ENCODE results near the gene MYO16.
"Not testable (repeated sequence)": the region's sequence is repeated elsewhere in the genome, so short reads cannot be mapped to it uniquely, and the experiment has no call there.

MYO16 gene

DNA sequence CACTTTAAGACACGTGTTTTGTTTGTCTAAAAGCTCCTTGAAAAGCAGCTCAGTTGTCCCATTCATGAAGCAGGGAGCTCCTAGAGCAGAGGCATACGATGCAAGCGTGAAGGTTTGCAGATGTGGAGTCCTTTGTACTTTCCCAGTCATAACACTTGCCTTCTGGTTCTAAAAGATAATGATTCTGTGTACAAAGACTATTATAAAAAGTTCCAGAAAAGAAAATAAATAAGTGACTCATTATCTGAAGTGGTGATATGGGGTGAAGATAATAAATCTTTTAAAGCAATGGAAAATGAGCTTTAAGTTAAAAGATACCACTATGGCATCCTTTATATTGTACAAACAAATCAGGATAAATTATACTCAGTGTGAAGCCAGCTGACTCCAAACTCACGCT lies 569.9 kb downstream of the MYO16 start:
- DNase-seq (ENCODE audit: low spot score) = no peak

DNA sequence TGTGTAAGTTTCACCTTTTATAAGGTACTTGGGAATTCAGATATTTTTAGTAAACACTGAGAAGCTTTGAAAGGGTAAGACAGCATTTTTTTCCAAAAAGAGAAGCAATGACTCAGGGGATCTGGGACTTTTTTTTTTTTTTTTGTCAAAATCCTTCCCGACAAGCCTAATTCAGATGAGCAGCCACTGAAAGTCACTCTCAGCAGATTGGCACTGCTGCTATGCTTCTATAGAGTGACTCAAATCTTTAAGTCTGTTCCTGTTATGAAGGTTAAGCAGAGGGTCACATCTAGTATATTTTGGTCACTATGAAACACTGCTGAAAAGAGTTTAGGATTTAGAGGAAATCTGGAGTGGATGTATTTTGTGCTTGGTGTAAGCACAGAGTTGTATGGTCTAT lies 571.1 kb downstream of the MYO16 start:
- no peak for DNase-seq (ENCODE audit: low spot score)

DNA sequence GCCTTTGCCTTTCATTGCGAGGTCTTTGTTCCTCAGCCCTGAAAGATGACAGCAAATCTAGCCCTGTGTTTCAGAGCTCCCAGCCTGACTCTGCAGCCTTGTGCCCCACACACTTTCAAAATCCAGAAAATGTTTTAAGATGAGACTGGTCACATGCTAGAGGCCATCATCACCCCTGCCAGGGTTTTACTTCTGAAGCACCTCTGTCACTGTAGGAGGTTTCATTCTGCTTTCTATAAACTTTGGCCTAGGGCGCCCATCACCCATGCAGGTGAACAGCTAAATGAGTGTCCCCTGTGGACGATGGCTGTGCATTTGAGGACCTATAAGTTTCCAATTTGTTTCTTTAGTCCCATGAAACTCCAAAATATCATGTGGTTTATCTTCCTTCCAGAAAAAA lies 574.2 kb downstream of the MYO16 start:
- DNase-seq (ENCODE audit: low spot score) = no peak

DNA sequence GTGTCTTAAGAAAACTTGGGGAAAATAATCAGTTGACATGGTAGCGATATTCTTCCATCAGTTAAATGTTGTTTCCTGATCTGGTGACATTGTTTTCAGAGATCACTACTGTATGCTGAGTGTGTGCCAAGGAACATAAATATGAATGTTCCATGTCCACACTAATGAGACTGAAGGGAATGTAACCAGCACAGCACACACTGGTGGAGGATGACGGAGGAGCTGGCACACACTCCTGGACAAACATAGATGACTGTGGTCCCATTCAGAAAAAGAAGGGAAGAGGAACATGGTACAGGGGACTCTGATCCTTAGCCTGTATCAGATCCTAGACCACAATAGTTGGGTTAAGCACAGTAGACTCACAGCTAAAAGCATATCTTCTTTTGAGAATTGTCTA lies 574.8 kb downstream of the MYO16 start:
- DNase-seq (ENCODE audit: low spot score) = no peak

DNA sequence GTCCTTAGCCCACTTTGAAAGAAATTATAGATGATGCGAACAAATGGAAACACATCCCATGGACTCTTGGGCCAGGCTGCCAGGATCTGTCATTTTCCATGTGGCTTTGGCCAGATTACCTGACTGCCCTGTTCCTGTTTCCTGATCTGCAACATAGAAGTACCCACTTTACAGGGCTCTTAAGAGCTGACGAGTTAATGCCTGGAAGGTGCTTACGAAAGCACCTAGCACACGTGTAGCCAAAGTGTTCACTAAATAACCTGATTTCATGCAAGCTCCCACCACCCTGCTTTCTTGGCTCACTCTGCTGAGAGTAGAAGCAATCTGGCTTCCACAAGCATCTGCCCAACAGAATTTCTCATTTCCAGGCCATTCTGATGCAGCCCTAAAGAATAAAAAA lies 575.2 kb downstream of the MYO16 start:
- no peak for DNase-seq (ENCODE audit: low spot score)

DNA sequence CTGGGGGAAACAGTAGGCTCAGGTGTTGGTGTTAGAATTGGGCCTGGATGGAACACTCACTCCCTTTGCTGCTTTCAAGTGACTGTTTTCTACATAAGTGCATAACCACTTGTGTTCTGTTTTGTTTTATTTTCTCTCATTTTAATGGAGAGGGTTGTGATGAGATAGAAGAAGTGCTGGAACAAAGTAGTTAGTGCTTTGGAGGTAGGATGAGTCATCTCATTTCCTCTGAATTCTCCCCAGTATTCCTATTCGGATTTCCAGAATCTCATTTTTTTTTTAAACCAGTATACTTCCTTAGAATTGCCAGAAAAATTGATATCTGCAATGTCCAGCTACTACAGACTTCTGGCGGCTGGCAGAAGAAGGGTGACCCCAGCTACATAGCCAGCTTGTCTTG lies 575.9 kb downstream of the MYO16 start:
- DNase-seq (ENCODE audit: low spot score) = no peak

DNA sequence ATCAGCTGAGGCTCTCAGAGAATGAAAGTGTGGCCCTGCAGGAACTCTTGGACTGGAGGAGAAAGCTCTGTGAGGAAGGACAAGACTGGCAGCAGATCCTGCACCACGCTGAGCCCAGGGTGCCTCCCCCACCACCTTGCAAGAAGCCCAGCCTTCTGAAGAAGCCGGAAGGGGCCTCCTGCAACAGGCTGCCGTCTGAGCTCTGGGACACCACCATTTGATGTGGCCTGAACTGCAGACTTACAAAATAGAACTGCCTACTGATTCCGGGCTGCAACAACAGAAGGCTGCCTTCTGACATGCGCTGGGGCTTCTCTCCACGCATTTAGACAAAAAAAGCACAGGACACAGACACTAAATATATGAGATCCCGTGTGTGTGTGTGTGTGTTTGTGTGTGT lies 577.2 kb downstream of the MYO16 start:
- DNase-seq (ENCODE audit: low spot score) = no peak

DNA sequence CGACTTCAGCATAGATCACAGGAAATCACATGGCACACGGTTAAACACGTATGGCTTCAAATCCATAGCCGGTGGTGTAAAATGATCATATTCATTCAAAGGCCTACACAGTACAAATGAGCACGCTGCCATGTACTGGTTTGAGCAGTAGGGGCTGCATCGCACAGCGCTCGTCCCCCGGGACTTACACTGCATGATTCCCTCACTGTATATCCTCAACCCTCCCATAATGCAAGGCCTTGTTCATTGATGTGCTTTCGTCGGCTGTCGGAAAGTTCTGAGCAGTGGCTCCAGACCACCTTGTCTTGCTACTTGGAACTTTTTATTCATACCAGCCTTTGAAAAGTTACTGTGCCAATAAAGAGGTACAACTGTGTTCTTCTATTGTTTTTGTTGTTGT lies 578.2 kb downstream of the MYO16 start:
- no peak for DNase-seq (ENCODE audit: low spot score)

DNA sequence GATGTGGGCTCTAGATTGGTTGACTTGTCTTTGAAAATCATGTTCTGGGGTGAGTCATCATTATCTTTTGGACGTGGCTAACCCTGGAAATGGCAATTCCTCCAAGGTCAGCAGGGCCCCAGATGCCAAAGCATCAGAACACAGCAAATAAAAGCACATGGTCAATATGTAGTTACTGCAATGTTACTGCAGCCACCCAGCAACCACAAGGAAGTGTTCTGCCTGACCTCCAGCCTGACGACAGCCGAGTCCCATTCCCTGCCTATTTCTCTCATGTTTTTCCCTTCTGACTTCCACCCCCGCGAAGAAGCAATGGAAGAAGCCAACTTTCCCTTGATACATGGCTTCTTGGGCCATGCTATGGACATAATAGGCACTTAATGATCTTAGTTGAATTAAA lies 579.1 kb downstream of the MYO16 start:
- DNase-seq (ENCODE audit: low spot score) = no peak

DNA sequence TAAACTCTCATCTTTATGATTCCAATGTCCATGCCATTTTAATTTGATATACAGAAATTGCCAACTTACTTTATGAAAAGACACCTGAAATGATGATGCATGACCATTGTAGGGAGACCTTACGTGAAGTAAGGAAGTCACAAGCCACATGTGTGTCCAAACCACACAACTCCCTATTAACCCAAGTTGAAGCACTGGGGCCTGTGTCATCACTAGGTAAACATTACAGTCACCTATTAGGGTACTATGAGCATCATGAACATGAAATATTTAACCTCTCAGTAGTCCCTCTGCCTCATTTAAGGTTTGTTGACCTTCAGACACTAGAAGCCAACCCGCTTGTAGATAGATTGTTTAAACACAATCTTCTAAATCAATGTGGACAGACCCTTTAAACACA lies 580.1 kb downstream of the MYO16 start:
- DNase-seq (ENCODE audit: low spot score) = no peak

DNA sequence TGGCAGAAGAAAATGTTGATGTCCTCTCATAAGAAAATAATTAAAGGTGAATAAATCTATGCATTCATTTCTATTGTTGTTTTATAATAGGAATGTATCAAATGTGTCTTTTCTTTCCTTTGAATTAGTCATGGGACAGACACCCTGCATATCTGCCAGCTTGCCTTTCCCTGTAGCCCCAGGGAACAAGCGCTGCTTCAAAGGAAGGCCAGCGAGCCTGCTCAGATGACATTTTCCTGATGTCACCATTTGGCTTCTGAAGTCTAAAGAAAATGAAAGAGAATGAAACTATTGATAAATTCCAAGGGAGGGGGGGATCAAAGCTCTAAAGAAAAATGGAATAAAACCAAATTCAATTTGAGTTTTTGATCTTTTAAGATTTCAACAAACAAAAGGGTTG lies 582.2 kb downstream of the MYO16 start:
- no peak for DNase-seq (ENCODE audit: low spot score)

DNA sequence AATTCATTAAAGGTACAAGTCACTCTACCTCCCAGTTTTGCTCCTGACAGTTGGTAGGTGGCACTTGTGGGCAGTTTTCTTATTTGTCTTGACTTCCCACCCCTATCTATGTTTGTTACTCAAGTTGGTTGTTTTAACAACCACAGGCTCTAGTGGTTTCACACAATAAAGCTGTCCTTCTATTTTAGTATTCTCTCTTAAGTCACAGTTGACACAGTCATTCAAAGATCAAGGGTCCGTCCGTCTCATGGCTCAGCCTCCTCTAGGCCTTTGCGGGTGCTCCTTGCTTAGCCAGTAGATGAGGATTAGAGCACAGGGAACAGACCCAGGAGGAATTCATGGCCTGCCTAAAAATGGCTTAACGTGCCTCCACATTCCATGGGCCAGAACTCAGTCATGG lies 583.2 kb downstream of the MYO16 start:
- no peak for DNase-seq (ENCODE audit: low spot score)

DNA sequence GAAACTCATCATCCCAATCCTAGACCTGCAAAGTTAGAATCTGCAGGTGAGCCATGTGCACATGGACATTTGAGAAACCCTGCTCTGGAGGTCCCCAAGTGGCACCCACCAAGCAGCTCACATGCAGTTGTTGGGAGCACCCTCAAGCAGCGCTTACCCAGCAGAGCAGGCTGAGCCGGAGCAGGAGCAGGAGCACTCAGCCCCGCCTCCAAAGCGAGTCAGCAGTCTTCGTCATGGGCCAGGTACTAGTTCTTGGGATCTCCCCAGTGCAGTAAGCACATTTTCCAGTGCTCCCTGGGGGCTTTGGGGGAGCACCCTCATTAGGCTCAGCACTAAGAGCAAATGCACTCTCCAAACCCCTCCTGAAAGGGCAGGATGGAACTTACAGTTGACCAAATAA lies 584.3 kb downstream of the MYO16 start:
- DNase-seq (ENCODE audit: low spot score) = no peak

DNA sequence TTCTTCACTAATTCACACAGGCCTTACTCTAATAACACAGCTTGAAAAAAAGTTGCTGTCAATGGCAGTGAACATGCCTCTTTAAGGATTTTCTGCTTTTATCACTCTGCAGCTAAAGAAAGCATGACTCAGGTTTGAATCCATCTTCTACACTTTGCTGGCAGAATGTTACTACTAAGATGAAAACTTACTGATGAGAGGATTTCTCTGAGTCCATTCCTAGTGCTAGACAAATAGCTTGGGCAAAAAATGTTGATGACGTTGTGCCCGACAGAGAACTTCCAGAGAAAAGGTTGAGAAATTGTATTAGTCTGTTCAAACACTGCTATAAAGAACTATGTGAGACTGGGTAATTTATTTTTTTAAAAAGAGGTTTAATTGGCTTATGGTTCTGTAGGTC lies 585.0 kb downstream of the MYO16 start:
- DNase-seq (ENCODE audit: low spot score) = no peak

DNA sequence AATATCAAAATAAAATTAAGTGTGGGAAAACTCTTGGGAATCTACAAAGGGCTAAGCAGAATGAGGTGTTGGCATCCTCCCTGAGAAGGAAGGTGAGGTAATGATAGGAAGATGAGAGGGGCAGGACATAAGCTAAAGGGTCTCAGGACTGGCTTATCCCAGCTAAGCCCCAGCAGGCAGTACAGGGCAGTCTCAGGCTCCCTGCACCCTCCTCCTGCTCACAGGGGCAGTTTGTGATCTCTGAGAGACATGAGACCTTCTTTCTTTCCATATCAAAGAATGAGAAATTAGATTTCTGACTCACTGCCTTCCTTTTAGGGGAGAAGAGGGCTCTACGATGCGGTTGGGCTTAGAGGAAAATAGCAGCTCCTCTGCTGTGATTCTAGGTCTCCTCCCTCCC lies 586.0 kb downstream of the MYO16 start:
- DNase-seq (ENCODE audit: low spot score) = no peak

DNA sequence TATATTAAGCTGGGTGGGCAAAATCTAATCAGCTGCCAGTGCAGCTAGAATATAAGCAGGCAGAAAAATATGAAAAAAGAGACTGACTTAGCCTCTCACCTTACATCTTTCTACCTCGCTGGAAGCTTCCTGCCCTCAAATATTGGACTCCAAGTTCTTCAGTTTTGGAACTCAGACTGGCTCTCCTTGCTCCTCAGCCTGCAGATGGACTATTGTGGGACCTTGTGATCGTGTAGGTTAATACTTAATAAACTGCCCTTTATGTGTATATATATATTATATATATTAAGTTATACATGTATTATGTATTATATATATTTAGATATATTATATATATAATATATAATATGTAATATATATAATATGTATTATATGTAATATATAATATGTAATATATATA lies 588.1 kb downstream of the MYO16 start:
- not testable (repeated sequence) for DNase-seq (ENCODE audit: low spot score)

DNA sequence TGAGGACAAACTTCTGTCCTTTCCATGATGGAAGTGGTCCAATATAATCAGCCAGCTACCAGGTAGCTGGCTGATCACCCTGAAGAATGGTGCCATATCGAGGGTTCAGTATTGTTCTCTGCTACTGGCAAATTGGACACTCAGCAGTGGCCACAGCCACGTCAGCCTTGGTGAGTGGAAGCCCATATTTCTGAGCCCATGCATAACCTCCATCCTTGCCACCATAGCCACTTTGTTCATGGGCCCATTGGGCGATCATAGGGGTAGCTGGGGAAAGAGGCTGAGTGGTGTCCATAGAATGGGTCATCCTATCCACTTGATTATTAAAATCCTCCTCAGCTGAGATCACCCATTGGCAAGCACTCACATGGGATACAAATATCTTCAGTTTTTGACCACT lies 591.2 kb downstream of the MYO16 start:
- no peak for DNase-seq (ENCODE audit: low spot score)

DNA sequence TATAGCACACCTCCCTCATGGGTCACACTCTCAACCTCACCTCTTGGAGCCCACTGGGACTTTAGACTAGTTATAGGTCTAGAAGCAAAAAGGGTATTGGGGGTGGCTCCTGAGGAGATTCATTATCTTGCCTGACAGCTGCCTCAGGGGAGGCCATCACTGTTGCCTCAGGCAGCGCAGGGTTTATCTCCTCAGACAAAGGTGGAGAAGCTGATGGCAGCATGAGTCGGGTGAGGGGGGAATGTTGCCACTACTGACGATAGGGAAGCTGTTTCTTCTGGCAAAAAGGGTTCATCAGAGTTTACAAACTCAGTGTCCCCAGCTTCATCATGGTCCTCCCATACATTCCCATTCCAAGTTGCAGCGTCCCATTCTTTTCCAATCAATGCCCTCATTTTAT lies 594.6 kb downstream of the MYO16 start:
- DNase-seq (ENCODE audit: low spot score) = no peak

DNA sequence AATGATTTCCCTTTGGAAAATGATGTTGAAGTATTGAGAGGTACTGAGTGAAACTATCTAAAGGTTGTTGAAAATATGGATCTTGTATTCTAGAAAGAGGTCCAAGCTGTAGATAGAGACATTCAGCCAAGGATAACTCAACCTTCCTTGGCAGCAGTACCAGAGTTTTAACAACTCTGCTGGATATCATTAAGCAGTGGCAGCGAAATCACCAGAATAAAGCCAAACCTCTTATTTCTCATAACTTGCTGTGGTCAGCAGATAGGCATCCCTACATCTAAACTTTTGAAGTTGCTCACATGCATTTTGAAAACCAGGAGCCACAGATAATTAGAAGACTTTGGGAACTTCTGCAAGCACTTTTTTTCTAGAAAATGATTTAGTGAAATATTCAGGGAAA lies 597.2 kb downstream of the MYO16 start:
- DNase-seq (ENCODE audit: low spot score) = no peak

DNA sequence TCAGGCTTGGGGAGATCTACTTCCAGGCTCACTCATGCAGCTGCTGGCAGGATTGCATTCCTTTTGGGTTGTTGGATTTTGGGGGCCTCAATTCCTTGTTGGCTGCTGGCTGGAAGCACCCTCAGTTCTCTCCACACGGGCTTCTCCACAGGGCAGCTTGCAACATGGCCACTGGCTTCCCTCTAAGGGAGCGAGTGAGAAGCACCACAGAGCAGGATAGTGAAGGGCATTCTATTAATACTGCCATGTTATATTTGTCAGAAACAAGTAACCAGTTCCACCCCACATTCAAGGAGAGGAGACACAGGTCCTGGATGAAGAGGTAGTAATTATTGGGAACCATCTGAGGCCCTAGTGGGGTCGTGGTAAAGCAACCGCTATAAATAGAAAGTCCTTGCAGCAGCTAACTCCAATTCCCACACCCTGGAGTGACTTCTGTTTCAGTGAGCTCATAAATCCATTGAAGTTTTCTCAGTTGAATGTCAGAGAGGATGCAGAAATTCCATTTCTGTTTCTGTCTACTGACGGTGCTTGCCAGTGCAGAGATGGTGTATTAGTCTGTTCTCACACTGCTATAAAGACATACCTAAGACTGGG lies 598.0 kb downstream of the MYO16 start:
- DNase-seq (ENCODE audit: low spot score) = no peak

DNA sequence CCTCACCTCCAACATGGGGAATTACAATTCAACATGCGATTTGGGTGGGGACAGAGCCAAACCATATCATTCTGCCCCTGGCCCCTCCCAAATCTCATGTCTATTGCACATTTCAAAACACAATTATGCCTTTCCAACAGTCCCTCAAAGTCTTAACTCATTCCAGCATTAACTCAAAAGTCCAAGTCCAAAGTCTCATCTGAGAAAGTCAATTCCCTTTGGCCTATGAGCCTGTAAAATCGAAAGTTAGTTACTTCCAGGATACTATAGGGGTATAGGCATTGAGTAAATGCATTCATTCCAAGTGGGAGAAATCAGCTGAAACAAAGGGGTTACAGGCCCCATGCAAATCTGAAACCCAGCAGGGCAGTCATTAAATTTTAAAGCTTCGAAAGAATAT lies 598.8 kb downstream of the MYO16 start:
- no peak for DNase-seq (ENCODE audit: low spot score)

DNA sequence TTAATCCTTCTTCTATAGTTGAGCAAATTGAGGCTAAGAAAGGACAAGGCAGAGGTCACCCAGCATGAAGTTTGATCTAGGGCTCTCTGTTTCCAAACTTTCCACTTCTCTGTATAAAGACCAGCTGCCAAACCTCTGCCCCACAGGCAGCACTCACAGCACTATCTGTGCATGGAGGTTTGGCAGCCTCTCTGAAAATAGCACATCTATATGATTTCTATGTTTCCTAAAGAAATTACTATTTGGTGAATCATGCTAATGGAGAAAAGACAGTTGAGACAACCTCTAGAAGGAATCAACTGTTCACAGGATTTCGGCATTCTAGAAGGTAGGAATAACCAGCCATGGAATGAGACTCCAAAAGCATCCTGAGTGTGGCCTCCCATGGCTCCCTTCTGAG lies 602.5 kb downstream of the MYO16 start:
- no peak for DNase-seq (ENCODE audit: low spot score)

DNA sequence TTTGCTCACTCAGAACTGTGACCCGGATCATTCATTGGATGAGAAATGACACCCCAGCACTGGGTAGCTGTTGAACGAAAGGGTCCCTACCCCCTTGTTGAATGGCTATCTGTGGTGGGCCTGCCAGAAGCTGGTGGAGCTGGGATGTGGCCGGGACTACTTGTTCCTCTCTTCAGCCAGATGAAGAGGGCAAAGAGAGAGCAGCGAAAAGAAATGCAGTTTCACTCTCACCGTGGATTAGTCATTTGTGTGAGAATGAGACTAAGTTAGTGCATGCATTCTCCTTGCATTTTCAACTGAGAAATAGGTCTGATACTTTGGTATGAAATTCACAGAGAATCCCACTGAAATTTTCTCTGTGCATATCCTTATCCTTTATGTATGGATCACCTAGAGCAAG lies 603.9 kb downstream of the MYO16 start:
- no peak for DNase-seq (ENCODE audit: low spot score)

DNA sequence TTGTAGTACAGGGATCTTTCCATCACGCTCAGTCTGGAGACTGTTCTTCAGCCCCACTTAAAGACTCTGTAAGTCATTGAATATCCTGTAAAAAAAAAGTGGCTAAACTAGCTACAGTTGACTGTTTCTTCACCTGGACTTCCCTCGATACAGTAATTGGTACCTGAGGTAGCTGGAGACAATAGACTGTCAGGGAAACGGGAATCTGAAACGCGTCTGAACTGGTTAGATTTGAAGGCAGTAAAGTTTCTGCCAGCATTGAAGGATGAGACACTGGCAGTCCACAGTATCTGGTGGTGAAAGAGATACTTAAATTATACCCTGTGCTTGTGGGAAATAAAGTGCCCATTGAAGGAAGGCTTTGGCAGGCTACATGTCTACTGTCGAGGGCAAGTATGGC lies 606.5 kb downstream of the MYO16 start:
- DNase-seq (ENCODE audit: low spot score) = no peak

DNA sequence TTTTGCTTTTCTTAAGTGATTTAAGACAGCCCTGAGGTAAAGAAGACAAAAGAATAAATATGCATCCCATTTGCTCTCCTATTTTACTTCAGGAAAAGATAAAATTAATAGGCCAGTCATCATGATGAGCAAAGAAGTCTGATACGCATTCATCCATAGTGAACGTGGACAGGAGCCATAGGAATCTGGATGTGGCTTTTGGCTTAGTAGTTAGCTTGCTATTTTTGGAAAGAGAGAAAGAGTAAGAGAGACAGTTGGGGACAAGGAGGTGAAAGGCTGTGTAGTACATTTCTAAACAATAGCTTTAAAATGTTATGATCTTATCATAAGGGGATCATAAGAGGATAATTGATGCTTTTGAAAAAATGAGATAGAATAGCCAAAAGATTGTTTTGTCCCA lies 611.7 kb downstream of the MYO16 start:
- DNase-seq (ENCODE audit: low spot score) = no peak
